HepG2 (cell line): ENCODE results near the gene CCDC142. TPM values are rescaled to one million over a fixed set of nuclear protein-coding genes. Genes with fewer than 3 reads are reported as not detected.

Experiments
- AHDC1 ChIP-seq: sonication (generic); formaldehyde crosslinking; IDR thresholded peaks from 2 replicates; pipeline ENCODE4 v1.5.1; 2020; ENCODE audit warnings: mild to moderate bottlenecking, missing genetic modification reagents, borderline replicate concordance
- ATF6 ChIP-seq: sonication (generic); formaldehyde crosslinking; conservative IDR thresholded peaks from 2 replicates; pipeline ENCODE4 v1.4.0; 2020; ENCODE audit warnings: missing genetic modification reagents
- ATM ChIP-seq: fragments of 450-650 bp; IDR thresholded peaks from 2 replicates; pipeline ENCODE4 v1.7.1; 2017; ENCODE audit warnings: mild to moderate bottlenecking, borderline replicate concordance
- CCAR2 ChIP-seq: fragments of 200-400 bp; formaldehyde crosslinking; optimal IDR thresholded peaks from 2 replicates; pipeline ENCODE3; 2018; ENCODE audit warnings: low read depth, mild to moderate bottlenecking, low read length, moderate library complexity
- CCDC6 ChIP-seq: sonication (generic); formaldehyde crosslinking; IDR thresholded peaks from 2 replicates; pipeline ENCODE4 v1.8.1; 2022; ENCODE audit warnings: mild to moderate bottlenecking, missing genetic modification reagents, moderate library complexity
- FOXP1 ChIP-seq, 2 experiments: fragments of 450-650 bp in 1 of 2; IDR thresholded peaks; 2 replicates each; pipeline ENCODE4 v1.6.1; 2017 to 2018; ENCODE audit warnings: antibody characterized with exemption in 1 of 2
- GATAD2A ChIP-seq: IDR thresholded peaks from 2 replicates; pipeline ENCODE4 v1.6.1; 2016
- GLI4 ChIP-seq: sonication (generic); formaldehyde crosslinking; IDR thresholded peaks from 2 replicates; pipeline ENCODE4 v1.5.1; 2020; ENCODE audit warnings: missing genetic modification reagents, mild to moderate bottlenecking, moderate library complexity, borderline replicate concordance
- GTF2F1 ChIP-seq: fragments of 150-350 bp; IDR thresholded peaks from 2 replicates; pipeline ENCODE4 v1.6.1; 2014; ENCODE audit warnings: low read length
- HDAC1 ChIP-seq: sonication (generic); formaldehyde crosslinking; IDR thresholded peaks from 2 replicates; pipeline ENCODE4 v1.5.1; 2020; ENCODE audit warnings: mild to moderate bottlenecking, missing genetic modification reagents
- HMG20B ChIP-seq: conservative IDR thresholded peaks from 2 replicates; pipeline ENCODE4 v1.6.1; 2016; ENCODE audit warnings: missing genetic modification reagents, missing compliant biosample characterization
- KDM2A ChIP-seq: sonication (generic); formaldehyde crosslinking; IDR thresholded peaks from 2 replicates; pipeline ENCODE4 v1.4.0; 2020; ENCODE audit warnings: low read depth, missing genetic modification reagents, borderline replicate concordance
- KDM4B ChIP-seq: sonication (generic); formaldehyde crosslinking; IDR thresholded peaks from 2 replicates; pipeline ENCODE4 v1.4.0; 2020; ENCODE audit warnings: missing genetic modification reagents
- NCOA2 ChIP-seq: sonication (generic); formaldehyde crosslinking; IDR thresholded peaks from 2 replicates; pipeline ENCODE4 v1.8.0; 2022; ENCODE audit warnings: inconsistent platforms
- NFIC ChIP-seq: IDR thresholded peaks from 2 replicates; pipeline ENCODE4 v1.6.1; 2012; ENCODE audit warnings: mild to moderate bottlenecking, low read length, inconsistent platforms
- PRMT3 ChIP-seq: sonication (generic); formaldehyde crosslinking; IDR thresholded peaks from 2 replicates; pipeline ENCODE4 v1.8.1; 2022; ENCODE audit warnings: low read depth, mild to moderate bottlenecking, moderate library complexity, missing genetic modification reagents, borderline replicate concordance
- SMAD9 ChIP-seq: sonication (generic); formaldehyde crosslinking; IDR thresholded peaks from 2 replicates; pipeline ENCODE4 v1.5.1; 2020; ENCODE audit warnings: mild to moderate bottlenecking, missing genetic modification reagents
- TRIM24 ChIP-seq: sonication (generic); formaldehyde crosslinking; IDR thresholded peaks from 2 replicates; pipeline ENCODE4 v1.8.0; 2022; ENCODE audit warnings: mild to moderate bottlenecking, missing genetic modification reagents
- YY1 ChIP-seq: IDR thresholded peaks from 2 replicates; pipeline ENCODE4 v1.6.1; 2011; ENCODE audit warnings: low read length, low read depth, moderate library complexity, mild to moderate bottlenecking; ENCODE audit not compliant: insufficient read depth, insufficient replicate concordance
- ZFP36L1 ChIP-seq: sonication (generic); formaldehyde crosslinking; IDR thresholded peaks from 2 replicates; pipeline ENCODE4 v1.8.0; 2022; ENCODE audit warnings: mild to moderate bottlenecking, missing genetic modification reagents, moderate library complexity
- ZNF124 ChIP-seq: sonication (generic); formaldehyde crosslinking; IDR thresholded peaks from 2 replicates; pipeline ENCODE4 v1.4.0; 2020; ENCODE audit warnings: missing genetic modification reagents
- ZNF20 ChIP-seq: sonication (generic); formaldehyde crosslinking; IDR thresholded peaks from 2 replicates; pipeline ENCODE4 v1.4.0; 2020; ENCODE audit warnings: mild to moderate bottlenecking, moderate library complexity, missing genetic modification reagents
- ZNF550 ChIP-seq: sonication (generic); formaldehyde crosslinking; IDR thresholded peaks from 2 replicates; pipeline ENCODE4 v1.4.0; 2020; ENCODE audit warnings: mild to moderate bottlenecking, missing genetic modification reagents, borderline replicate concordance
- polyA plus RNA-seq, 8 experiments: library from polyadenylated mRNA; depleted of rRNA in 3 of 8; stranded (reverse) in 7 of 8; unstranded in 1 of 8; fragments of >200 nt; fragmentation: Illumina TruSeq in 4 of 8; extraction: Trizol in 4 of 8; gene quantifications; 2 replicates each; pipeline versions ENCODE4 v1.2.1 to v1.2.3, GENCODE V29; 2011 to 2016; ENCODE audit warnings: low read depth in 4 of 8, missing spikeins in 1 of 8, mixed read lengths in 1 of 8; ENCODE audit not compliant: insufficient read depth in 1 of 8
- total RNA-seq, 5 experiments: library from RNA; depleted of rRNA; stranded (reverse); fragments of >200 nt; fragmentation: Illumina TruSeq; extraction: Trizol; gene quantifications; 2 replicates each; pipeline ENCODE4 v1.2.3, GENCODE V29; 2016; ENCODE audit warnings: low read depth in 1 of 5

The CCDC142 gene
- total and polyA plus RNA-seq, 2 of the 13 experiments (the other 11 are each of a cell fraction or from before 2014, with no cell fraction given) = 14.7 to 30.4 TPM

GRCh38 chr2:74454654-74455511 lies 27.9 kb downstream of the CCDC142 start, which contains the start of gene INO80B (continued):
- peak; percentile 81 for TF ChIP-seq CCAR2
- no peak for TF ChIP-seq ATM
- TF ChIP-seq NFIC = peak; percentile 60; the same call in 1 of the 2 replicates
- TF ChIP-seq KDM4B (CRISPR knock-in tag) = peak; percentile 96
- peak; percentile 67 for TF ChIP-seq NCOA2 (CRISPR knock-in tag)
- TF ChIP-seq GLI4 (CRISPR knock-in tag) = peak; percentile 76
- TF ChIP-seq KDM2A (CRISPR knock-in tag) = peak; percentile 98
- peak; percentile 43; the same call in 1 of the 2 replicates for TF ChIP-seq HMG20B (CRISPR knock-in tag)
- TF ChIP-seq AHDC1 (CRISPR knock-in tag) = 0 out of 2 replicates have a peak, but pooled peaks have one; percentile 79
- peak; percentile 36; the same call in 1 of the 2 replicates for TF ChIP-seq SMAD9 (CRISPR knock-in tag)
- no peak for TF ChIP-seq TRIM24
- TF ChIP-seq GATAD2A (CRISPR knock-in tag) = peak; percentile 95
- no peak for TF ChIP-seq CCDC6
- TF ChIP-seq ZNF550 (CRISPR knock-in tag) = 0 out of 2 replicates have a peak, but pooled peaks have one; percentile 76
- TF ChIP-seq ATF6 (CRISPR knock-in tag) = peak; percentile 86
- TF ChIP-seq ZNF20 = no peak
- peak; percentile 100 for TF ChIP-seq YY1
- TF ChIP-seq HDAC1 (CRISPR knock-in tag) = peak; percentile 99
- TF ChIP-seq GTF2F1 = no peak
- peak; percentile 49; the same call in 1 of the 2 replicates for TF ChIP-seq ZFP36L1
- no peak for TF ChIP-seq PRMT3
- TF ChIP-seq FOXP1 (IDR thresholded peaks at IDR 0.05) = no peak
- peak; percentile 38 for TF ChIP-seq FOXP1 (CRISPR knock-in tag; IDR thresholded peaks at IDR 0.05)
- peak; percentile 94 for TF ChIP-seq ZNF124 (CRISPR knock-in tag)
